A204.1 (cell line): Measurements from ENCODE around the gene ZG16.
A peak's percentile ranks its signal among the peaks of the same experiment; 100 is the strongest.

Experiments used
- FAIRE-seq: peaks from 2 replicates; lab custom pipeline; 2012; peaks lifted over from hg19 to GRCh38; lab: Jason Lieb, UNC

The ZG16 gene

DNA sequence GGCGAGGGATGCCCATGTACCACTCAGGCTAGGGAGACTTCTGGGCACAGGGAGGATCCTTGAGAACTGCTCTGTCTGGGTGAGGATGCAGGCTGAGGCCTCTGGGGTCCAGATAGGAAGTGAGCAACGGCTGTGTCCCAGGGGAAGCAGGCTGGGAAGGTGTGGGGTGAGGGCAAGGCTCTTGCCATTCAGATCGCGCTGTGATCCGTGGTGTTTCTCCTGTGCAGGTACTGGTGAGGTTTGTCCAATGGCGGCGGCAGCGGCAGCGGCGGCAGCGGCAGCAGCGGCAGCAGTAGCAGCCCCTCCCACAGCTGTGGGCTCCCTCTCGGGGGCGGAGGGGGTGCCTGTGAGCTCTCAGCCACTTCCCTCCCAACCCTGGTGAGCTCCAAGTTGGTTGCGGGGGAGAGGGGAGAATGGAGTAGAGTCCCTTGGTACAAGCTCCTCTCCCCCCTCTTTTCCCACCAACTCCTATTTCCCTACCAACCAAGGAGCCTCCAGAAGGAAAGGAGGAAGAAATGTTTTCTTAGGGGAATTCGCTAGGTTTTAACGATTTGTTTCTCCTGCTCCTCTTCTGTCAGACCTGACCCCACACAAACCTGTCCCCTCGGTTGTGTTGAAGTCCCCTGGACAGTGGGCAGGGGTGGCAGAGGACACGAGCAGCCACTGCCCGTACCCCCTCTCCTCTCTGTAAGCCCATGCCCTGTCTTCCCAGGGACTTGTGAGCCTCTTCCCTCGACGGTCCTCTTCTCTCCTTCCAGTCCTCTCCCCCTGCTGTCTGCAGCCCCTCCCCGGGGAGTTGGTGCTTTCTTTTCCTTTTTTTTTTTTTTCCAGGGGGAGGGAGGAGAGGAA lies 32.0 kb downstream of the ZG16 start:
- no peak for FAIRE-seq

DNA sequence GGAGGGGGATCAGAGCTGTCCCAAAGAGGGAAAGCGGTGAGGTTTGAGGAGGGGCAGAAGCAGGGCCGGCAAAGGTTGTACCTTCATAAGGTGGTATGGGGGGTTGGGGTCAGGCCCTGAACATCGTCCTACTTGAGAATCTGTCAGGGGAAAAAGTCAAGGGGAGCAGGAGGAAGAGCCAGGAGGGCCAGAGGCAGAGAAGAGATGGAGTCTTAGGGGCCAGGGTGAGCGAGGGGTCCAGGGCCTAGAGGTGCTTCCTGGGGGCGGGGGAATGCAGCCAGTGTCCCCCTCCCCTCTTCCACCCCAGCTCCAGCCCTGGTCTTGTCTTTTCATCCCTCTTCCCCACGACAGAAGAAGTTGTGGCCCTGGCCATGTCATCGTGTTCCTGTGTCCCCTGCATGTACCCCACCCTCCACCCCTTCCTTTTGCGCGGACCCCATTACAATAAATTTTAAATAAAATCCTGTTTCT lies 32.7 kb downstream of the ZG16 start:
- no peak for FAIRE-seq

DNA sequence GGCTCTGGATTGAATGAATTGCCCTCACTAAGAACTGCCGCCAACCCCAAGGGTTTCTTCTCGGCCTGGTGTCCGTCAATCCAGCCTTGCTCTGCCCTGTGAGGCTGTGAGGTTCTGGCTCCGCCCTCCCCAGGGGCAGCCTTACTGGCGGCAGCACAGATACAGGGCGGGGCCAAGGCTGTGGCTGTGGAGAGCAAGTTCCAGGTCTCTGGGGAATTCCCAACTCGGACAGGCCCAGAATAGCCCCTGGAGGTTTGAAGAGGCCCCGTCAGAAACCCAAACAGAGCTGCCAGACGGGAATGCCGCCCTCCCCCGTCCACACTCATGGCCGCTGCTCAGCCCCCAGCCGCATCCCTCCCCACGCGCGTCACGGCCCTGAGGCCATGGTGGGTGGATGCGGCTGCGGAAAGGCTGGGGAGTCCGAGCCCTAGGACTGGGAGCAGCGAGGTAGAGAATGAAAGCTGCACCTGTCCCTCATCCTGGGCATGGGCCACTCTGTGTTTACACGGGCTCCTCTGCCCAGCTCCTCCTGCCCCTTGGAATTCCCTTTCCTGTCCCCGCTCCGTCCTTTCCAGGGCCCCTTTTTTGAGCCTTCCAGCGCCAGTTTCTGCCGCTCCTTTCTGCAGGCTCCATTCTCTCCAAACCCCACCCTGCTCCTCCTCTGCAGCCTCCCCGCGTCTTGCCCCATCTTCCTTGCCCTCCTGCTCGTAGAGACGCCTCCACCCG lies 33.3 kb downstream of the ZG16 start:
- FAIRE-seq, result peak; percentile 98

DNA sequence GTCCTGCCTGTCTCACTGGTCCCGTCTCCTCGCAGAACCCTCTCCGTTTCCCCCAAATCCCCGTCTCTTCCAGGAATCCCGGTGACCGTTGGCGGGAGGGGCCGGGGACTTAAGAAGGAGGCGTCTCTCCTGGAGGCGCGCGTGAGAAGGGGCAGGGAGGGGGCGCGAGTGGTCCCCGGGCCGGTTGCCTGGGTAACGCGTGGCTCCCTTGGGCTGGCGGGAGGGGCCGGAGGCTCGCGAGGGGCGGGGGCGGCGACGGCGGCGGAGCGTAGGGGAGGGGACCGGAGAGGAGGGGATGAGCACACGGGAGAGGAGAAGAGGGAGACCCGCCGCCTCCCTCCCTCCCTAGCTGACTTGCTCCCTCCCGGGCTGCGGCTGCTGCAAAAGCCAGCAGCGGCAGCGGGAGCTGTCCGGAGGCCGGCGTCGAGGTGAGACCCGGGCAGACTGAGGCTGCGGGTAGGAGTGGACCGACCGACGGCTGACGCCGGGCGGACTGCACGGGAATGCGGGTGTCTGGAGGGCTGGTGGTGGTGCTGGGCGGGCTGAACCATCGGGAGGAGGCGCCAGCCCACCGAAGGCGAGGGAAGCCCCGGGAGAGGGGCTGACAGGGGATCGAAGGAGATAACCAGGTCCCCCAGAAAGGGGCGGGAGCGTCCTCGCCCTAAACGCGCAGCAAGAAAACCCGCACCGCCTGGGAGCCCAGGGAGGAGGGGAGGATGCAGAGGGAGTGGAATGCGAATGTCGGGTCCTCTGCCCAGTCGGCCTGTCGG lies 34.0 kb downstream of the ZG16 start, which contains the start of gene PRRT2:
PRRT2 (plus strand) TSS at position 298 of the 770 bp plus-strand sequence. CDS start 862 bp downstream, outside the sequence.
- no peak for FAIRE-seq

DNA sequence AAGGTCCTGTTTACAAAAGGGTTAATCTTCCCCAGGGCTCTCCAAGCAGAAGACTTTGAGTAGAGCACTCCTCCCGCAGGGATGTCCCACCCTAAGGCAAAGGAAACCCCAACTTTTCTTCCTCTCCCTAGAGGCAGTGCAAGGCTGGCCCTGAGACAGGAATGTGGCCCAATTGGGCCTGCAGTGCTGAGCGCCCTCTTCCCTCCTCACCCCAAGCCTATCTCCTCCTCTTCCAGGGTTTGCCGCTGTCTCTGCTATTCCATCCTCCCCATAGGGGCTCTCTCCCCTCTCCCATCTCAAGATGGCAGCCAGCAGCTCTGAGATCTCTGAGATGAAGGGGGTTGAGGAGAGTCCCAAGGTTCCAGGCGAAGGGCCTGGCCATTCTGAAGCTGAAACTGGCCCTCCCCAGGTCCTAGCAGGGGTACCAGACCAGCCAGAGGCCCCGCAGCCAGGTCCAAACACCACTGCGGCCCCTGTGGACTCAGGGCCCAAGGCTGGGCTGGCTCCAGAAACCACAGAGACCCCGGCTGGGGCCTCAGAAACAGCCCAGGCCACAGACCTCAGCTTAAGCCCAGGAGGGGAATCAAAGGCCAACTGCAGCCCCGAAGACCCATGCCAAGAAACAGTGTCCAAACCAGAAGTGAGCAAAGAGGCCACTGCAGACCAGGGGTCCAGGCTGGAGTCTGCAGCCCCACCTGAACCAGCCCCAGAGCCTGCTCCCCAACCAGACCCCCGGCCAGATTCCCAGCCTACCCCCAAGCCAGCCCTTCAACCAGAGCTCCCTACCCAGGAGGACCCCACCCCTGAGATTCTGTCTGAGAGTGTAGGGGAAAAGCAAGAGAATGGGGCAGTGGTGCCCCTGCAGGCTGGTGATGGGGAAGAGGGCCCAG lies 34.9 kb downstream of the ZG16 start:
- no peak for FAIRE-seq

DNA sequence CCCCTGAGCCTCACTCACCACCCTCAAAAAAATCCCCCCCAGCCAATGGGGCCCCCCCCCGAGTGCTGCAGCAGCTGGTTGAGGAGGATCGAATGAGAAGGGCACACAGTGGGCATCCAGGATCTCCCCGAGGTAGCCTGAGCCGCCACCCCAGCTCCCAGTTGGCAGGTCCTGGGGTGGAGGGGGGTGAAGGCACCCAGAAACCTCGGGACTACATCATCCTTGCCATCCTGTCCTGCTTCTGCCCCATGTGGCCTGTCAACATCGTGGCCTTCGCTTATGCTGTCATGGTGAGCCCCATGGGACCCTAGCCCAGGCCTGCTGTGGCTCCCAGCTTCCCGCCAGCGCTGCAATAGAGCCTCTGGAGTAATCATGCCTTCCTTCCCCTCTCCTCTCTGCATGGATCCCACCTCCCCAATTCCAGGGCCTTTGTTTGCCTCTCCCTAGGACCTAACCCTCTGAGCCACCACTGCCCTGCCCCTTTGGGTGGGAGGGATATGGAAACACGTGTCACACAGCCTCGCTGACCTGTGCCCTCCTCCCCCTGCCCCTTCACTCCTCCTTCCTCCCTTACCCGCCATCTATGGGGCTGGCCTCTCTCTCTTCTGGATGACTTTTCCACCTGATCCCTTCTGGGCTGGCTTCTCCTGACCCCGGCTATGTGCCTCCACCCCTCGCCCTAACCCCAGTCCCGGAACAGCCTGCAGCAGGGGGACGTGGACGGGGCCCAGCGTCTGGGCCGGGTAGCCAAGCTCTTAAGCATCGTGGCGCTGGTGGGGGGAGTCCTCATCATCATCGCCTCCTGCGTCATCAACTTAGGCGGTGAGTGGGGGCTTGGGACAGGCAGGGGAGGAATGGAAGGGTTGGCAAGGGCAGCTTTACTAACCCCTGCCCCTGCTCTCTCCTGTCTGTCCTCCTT lies 35.8 kb downstream of the ZG16 start:
- no peak for FAIRE-seq

DNA sequence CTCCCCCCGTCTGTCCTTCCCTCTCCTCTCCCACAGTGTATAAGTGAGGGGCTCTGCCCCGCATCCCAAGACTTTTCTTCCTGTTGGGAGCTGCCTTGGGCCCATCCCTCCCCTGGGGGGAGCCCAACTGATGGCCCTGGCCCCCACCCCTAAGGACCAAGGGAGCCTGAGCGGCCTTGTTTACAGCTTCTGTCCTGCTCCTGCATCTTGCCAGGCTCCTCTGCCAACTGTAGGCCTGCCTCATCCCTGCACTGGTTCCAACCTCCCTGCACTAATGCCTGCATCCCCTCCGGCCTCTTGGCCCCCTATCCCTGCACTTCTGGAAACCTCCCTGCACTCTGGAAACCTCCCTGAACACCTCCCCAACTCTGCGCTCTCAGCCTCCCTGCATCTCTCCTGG lies 36.5 kb downstream of the ZG16 start:
- no peak for FAIRE-seq

DNA sequence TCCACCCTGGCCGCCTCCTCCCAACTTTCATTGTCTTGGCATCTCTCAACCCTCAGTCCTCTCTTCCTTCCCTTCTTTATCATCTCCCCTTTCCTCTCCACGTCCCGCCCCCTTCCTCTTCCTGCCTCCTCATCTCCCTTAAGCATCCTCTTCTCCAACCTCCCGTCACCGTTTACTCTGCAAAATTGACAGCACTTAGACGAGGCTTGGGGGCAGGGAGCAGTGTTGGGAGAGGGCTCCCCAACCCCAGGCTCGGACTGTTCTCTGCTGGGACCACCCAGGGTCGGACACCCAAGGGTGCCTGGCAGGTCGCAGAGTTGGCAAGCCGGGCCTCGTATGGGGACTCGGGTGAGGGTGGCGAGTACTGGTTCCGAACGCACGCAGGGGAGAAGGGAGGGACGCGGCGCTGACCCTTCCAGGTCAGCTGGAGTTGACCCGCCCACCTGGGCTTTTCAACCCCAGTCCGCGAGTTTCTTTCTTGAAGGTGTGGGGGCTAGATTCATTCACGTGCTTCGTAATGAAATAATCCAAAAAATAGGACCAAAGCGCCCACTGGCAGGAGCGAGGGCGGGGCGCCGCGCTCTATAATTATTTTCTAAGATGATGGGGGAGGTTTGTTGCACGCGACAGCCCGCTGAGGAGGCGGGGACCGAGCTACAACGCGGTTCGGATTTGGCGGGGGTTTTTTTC lies 37.1 kb downstream of the ZG16 start:
- FAIRE-seq, result no peak

DNA sequence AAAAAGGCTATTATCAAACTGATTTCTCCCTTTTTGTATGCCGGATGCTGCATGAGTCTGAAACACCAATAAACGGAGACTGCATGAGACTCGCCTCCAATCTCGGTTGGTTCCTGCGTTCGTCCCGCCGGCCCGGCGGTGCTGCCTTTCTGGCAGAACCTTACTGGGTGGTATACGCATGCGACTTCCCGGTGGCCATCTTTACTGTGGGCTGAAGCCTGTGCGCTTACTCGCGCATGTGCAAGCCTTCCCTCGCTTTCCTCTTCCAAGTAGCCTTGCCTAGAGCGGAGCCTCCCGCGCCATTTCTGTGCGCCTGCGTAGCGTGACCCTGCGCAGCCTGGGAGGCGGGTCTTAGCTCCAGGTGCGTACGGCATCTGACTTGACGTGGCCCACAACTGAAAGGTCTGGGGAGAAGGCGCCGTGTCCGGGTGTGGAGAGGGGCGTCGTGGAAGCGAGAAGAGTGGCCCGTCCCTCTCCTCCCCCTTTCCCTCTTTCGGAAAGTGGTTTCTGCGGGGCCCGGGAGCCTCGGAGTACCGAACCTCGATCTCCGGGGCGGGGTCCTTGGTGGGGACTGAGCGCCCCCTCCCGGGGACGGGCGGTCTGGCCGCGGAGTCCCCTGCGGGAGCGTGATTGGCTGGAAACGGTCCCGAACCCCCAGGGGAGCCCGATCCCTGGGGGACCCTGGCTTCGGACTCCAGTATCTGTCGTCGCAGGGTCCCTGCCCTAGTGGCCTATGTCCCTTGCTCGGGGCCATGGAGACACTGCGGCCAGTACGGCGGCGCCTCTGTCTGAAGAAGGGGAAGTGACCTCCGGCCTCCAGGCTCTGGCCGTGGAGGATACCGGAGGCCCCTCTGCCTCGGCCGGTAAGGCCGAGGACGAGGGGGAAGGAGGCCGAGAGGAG lies 38.0 kb downstream of the ZG16 start, which contains the start of gene PAGR1:
PAGR1 (plus strand) TSS at position 360 of the 901 bp plus-strand sequence; CDS start at position 734, 374 bp downstream.
- FAIRE-seq, result peak; percentile 83

DNA sequence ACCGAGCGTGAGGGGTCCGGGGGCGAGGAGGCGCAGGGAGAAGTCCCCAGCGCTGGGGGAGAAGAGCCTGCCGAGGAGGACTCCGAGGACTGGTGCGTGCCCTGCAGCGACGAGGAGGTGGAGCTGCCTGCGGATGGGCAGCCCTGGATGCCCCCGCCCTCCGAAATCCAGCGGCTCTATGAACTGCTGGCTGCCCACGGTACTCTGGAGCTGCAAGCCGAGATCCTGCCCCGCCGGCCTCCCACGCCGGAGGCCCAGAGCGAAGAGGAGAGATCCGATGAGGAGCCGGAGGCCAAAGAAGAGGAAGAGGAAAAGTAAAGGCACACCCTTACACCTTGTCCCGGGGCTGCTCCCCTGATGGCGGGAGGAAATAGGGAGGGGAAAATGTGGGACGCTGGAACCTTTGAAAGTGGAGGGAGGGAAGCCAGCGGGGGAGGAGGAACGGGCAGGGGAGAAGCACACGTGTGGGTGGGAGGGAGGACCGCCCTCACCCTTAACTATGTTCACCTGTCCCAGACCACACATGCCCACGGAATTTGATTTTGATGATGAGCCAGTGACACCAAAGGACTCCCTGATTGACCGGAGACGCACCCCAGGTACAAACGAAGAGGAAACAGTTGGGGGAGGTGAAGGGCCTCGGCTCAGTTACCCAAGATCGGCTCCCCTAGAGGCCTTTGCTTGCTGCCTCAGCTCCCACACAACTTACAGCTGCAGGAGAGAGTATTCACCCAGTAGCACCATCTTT lies 38.8 kb downstream of the ZG16 start:
- FAIRE-seq, result no peak

DNA sequence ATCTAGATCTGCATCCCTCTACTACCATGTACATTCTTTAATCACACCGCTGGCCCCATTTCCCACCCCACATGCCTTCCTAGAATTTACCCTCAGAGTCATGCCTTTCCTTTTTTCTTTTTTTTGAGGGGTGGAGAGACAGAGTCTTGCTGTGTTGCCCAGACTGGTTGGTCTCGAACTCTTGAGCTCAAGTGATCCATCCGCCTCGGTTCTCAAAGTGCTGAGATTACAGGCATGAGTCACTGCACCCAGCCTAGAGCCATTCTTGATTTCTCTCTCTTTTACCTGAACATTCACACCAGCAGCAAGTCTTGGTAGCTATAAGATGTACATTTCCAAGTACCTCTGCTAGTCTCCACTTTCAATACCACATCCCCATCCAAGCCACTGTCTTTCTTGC lies 40.0 kb downstream of the ZG16 start:
- FAIRE-seq, result no peak

DNA sequence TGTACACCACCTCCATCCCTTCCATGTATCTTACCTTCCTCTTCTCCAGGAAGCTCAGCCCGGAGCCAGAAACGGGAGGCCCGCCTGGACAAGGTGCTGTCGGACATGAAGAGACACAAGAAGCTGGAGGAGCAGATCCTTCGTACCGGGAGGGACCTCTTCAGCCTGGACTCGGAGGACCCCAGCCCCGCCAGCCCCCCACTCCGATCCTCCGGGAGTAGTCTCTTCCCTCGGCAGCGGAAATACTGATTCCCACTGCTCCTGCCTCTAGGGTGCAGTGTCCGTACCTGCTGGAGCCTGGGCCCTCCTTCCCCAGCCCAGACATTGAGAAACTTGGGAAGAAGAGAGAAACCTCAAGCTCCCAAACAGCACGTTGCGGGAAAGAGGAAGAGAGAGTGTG lies 41.5 kb downstream of the ZG16 start:
- FAIRE-seq, result no peak

DNA sequence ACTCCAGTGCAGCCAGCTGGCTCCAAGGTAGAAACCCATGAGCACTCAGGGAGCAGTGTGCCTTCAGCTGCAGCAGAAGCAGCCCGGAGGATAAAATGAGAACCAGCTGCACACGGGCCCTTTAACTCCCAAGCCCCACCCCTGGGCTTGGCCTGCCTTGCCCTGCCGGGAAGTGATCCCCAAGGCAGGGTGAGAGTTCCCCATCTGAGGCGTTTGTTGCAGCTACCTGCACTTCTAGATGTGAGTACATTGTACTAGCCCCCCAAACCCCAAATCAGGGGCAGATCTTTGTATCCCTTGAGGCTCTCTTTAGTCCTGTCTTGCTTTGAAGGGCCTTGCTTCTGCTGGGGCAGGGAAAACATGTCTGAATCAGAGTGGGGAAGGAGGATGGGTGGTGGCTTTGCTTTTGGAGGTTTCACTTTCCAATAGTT lies 42.2 kb downstream of the ZG16 start, which contains the start of gene MVP:
MVP (plus strand) TSS at position 192 of the 431 bp plus-strand sequence. CDS start 10,088 bp downstream, outside the sequence.
- no peak for FAIRE-seq

DNA sequence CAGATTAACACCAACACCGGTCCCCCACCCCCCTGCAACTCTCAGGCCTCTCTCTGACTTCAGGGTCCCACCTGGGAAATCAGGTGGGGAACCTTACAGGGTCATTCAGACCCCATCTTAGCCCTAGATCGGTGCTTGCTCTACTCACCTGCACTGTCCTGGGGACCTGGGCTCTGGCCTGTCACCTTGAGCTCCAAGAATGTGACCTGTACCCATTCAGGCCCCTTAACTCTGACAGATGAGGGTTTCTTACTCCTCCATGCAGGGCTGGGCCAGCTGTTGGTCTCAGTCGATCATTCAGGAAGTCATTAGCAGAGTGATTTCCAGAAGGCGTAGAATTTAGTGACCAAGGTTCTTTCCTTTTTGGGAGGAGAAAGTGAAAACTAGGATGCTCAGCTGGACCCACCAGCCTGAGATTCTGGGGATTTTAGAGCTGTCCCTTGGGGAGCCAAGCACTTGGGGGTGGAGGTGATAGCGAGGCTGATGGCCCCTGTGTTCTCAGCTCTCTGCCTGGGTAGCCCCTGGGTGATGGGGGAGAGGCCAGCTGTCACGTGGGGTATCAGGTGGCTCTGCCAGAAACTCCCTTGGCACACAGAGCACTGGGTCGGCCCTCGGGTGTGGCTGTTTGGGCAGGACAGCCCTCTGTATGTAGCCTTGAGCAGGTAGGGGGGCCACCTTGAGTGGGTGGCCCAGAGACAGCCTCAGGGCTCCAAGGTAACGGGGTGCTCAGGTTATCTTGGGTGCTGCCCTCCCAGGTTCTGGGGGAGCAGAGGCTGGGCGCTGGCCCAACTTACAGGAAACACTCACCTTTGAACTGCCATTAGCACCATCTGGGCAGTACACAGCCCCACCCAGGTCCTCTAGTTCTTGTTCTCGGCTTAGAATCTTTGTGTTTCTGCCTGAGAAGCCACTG lies 42.9 kb downstream of the ZG16 start:
- FAIRE-seq, result no peak

DNA sequence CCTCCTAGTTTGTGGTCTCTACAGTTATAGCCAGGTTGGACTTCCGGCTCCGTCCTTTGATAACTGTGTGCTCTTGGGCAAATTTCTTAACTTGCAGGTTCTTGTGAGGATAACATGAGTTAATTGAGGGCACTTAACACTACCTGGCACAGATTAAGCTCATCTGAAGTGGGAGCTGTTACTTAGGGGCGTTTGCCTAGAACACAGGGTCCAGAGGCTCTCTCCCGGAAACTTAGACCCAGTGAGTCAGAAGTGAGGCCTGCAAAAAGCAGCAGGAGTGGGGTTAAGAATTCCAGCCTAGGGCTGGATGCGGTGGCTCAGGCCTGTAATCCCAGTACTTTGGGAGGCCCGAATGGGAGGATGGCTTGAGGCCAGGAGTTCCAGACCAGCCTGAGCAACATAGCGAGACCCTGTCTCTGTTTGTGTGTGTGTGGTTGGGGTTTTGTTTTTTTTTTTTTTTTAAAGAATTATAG lies 43.6 kb downstream of the ZG16 start:
- FAIRE-seq, result peak; percentile 63

DNA sequence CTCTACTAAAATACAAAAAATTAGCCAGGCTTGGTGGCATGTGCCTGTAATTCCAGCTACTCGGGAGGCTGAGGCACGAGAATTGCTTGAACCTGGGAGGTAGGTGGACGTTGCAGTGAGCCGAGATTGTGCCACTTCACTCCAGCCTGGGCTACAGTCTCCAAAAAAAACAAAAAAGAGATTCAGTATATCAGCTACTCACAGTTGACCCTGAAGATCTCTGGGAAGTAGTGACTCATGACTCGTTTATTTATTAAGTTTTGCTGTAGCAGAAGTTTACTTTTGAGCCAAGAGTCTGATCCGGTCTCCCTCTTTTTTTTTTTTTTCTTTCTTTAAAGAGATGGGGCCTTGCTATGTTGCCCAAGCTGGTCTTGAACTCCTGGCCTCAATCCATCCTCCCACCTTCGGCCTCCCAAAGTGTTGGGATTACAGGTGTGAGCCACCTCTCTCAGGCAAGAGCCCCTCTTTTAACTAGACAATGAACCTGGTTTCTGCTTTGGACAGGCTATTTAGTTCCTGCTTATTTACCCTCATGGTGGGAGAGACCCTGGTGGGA lies 46.6 kb downstream of the ZG16 start:
- FAIRE-seq, result peak; percentile 92
